Activated naive CD4-positive, alpha-beta T cell treated with anti-CD3 and anti-CD28 coated beads, Interleukin-2, amount 50 U/mL, for 16 hours (primary cell): ENCODE measurements around the gene PTPRN2.
"Not testable (repeated sequence)": the region's sequence is repeated elsewhere in the genome, so short reads cannot be mapped to it uniquely, and the experiment has no call there.

Experiments used
- DNase-seq: peaks from one replicate; pipeline ENCODE4 v3.0.0-alpha.2; 2020

The PTPRN2 gene

GRCh38 chr7:157727964-157728615, 859.5 kb downstream of the PTPRN2 start:
- DNase-seq: no peak

GRCh38 chr7:157726764-157727163, 860.9 kb downstream of the PTPRN2 start:
- no peak for DNase-seq

- DNase-seq: not testable (repeated sequence)
These were observed 862.3 kb downstream of the PTPRN2 start for GRCh38 chr7:157725312-157725711.

GRCh38 chr7:157723205-157723604, 864.4 kb downstream of the PTPRN2 start:
- no peak for DNase-seq

- DNase-seq: no peak
These were observed 865.2 kb downstream of the PTPRN2 start for GRCh38 chr7:157722137-157723060.

GRCh38 chr7:157721468-157722136, 866.0 kb downstream of the PTPRN2 start:
- DNase-seq: no peak

GRCh38 chr7:157719705-157720655, 867.6 kb downstream of the PTPRN2 start:
- no peak for DNase-seq

GRCh38 chr7:157719008-157719682, 868.5 kb downstream of the PTPRN2 start:
- no peak for DNase-seq

GRCh38 chr7:157718303-157719007, 869.2 kb downstream of the PTPRN2 start:
- DNase-seq: no peak

GRCh38 chr7:157717211-157718174, 870.1 kb downstream of the PTPRN2 start:
- no peak for DNase-seq

GRCh38 chr7:157715938-157716280, 871.7 kb downstream of the PTPRN2 start:
- DNase-seq: no peak

GRCh38 chr7:157715071-157715937, 872.3 kb downstream of the PTPRN2 start:
- DNase-seq: no peak

GRCh38 chr7:157714166-157715070, 873.2 kb downstream of the PTPRN2 start:
- no peak for DNase-seq

GRCh38 chr7:157713591-157713990, 874.0 kb downstream of the PTPRN2 start:
- no peak for DNase-seq

- no peak for DNase-seq
These were observed 874.9 kb downstream of the PTPRN2 start for GRCh38 chr7:157712666-157713235.

- DNase-seq: no peak
These were observed 876.2 kb downstream of the PTPRN2 start for GRCh38 chr7:157711353-157711888.

GRCh38 chr7:157710396-157710795, 877.2 kb downstream of the PTPRN2 start:
- DNase-seq: no peak
